ENCODE data around the gene CHCHD4. TPM values are rescaled to one million over a fixed set of nuclear protein-coding genes. Genes with fewer than 3 reads are reported as not detected.

CHCHD4 gene
- total and polyA plus RNA-seq, 2 of the 13 experiments (the other 11 are each of a cell fraction or from before 2014, with no cell fraction given), result 15.8 to 24.1 TPM

- BruUV-seq (replicated peaks), result no TSS peak
- Histone ChIP-seq H3K36me3 (replicated peaks in 1 of 2; ENCODE audit: control insufficient read depth in 1 of 2, insufficient read depth in 2 of 2, low read length in 2 of 2) (peaks cover 14 to 39% of the 10 kb centered on the region in 2 experiments), H3K79me2 (ENCODE audit: insufficient read depth, low read length) (peaks cover 58% of the 10 kb centered on the region), H4K20me1 (ENCODE audit: insufficient read depth, low read length) (peaks cover 16% of the 10 kb centered on the region), H3K27ac (ENCODE audit: extremely low read length, insufficient read depth, low read length) (peak overlapping the region; percentile 95), H3K4me3 (replicated peaks in 1 of 3; ENCODE audit: insufficient read depth in 1 of 3, low read depth in 2 of 3, low read length in 3 of 3) (peak overlapping the region; percentile 80 to 95 (median 88)), H2AFZ (ENCODE audit: low read length) (no peak overlapping the region), H3K9me3 (ENCODE audit: low read length) (no peaks in the 10 kb centered on the region), H3K27me3 (ENCODE audit: control insufficient read depth in 1 of 2, insufficient read depth in 2 of 2, low read length in 2 of 2) (no peaks in the 10 kb centered on the region; a peak in 1 of 5 replicates), H3K9ac (ENCODE audit: insufficient read depth, low read depth, low read length) (peak overlapping the region; percentile 90), H3K4me2 (ENCODE audit: low read depth, low read length) (peak overlapping the region; percentile 89), H3K4me1 (ENCODE audit: insufficient read depth, low read length) (peaks cover 44% of the 10 kb centered on the region)
- TF ChIP-seq ZFP37 (CRISPR knock-in tag; IDR thresholded peaks at IDR 0.05; ENCODE audit: borderline replicate concordance) (0 out of 2 replicates have a peak, but pooled peaks have one; percentile 1), ZNF780A (CRISPR knock-in tag; IDR thresholded peaks at IDR 0.05) (0 out of 2 replicates have a peak, but pooled peaks have one; percentile 28), FOXK2 (IDR thresholded peaks at IDR 0.05) (no peak), JARID2 (CRISPR knock-in tag; IDR thresholded peaks at IDR 0.05; ENCODE audit: insufficient replicate concordance) (peak; percentile 30), DZIP1 (CRISPR knock-in tag; IDR thresholded peaks at IDR 0.05) (0 out of 2 replicates have a peak, but pooled peaks have one; percentile 32)
- in situ Hi-C loops (cut with HindIII; ENCODE audit: extremely low pct_ligation_motif_present, low pct_unique_long_range_greater_than_20kb) (no loop called here), intact Hi-C loops (cut with micrococcal nuclease; ENCODE audit: unreplicated experiment) (no loop called here)
- no peak for FAIRE-seq
- POLR2A ChIA-PET, result interaction anchor here (0.6 to 5.0 kb wide), 16 partner anchors 8 to 525 kb away, joined by 3 to 75 read pairs (median 7); partner anchors contain the start of genes CCDC174, LSM3 and XPC
- DNase-seq (ENCODE audit: low spot score), result no peak
- WGBS (ENCODE audit: low lambda C conversion rate), result 60% methylated on average over 10 of the region's 11 CpGs
- CTCF ChIA-PET (ENCODE audit: low intra/inter-chr PET ratio, low total read pairs), result no interaction called here
- no peak for ATAC-seq
These were observed 1.6 kb upstream of the CHCHD4 start for GRCh38 chr3:14126017-14126886.
